Sciatic nerve (tissue), 2 donors: ENCODE measurements around the gene KRI1. TPM values are rescaled to one million over a fixed set of nuclear protein-coding genes. Genes with fewer than 3 reads are reported as not detected.
A peak's percentile ranks its signal among the peaks of the same experiment; 100 is the strongest.
"Not testable (repeated sequence)": the region's sequence is repeated elsewhere in the genome, so short reads cannot be mapped to it uniquely, and the experiment has no call there.

Experiments used
- ATAC-seq: fragments of 200-7000 bp; cut with Tn5 transposase; one replicate; pipeline ENCODE4 v1.9.1; 2020; ENCODE audit warnings: mild to moderate bottlenecking, moderate library complexity
- DNase-seq: peaks from one replicate; pipeline ENCODE4 v3.0.0-alpha.2; 2020; ENCODE audit warnings: low spot score
- intact Hi-C: fragments of 100-400 bp; cut with DNase I; formaldehyde crosslinking; loops from one replicate; pipeline ENCODE4 v1.14.2; 2022
- total RNA-seq: library from RNA; stranded (reverse); fragmentation: NEBNext Ultra II Directional; extraction: Animal tissue kit (Norgen Biotek cat#: 25700); gene quantifications from one replicate; pipeline ENCODE4 v1.2.1, GENCODE V29; 2021
- donor health status: DM: no; HTN: no; CAD: no.
- donor health status: DM: no; HTN: no; CAD: no.

Gene KRI1
- total RNA-seq, 1 donor from 2014 or later, result 25.0 TPM

GRCh38 chr19:10532457-10532856 lies 33.4 kb downstream of the KRI1 start:
- intact Hi-C loops, result no loop called here
- ATAC-seq, result no peak
- DNase-seq, result no peak

GRCh38 chr19:10526887-10527286 lies 38.9 kb downstream of the KRI1 start:
- ATAC-seq, intact Hi-C loops, DNase-seq: not testable (repeated sequence)

DNA sequence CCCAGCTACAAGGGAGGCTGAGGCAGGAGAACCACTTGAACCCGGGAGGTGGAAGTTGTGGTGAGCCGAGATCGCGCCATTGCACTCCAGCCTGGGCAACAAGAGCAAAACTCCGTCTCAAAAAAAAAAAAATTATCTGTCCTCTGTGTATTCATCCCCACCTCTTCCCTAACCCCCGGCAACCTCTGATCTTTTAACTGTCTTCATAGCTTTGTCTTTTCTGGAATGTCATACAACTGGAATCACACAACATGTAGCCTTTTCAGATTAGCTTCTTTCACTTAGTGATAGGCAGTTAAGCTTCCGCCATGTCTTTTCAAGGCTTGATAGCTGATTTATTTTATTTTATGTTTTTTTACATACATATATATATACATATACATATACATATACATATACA lies 40.2 kb downstream of the KRI1 start:
- no peak for DNase-seq
- intact Hi-C loops, result no loop called here
- no peak for ATAC-seq

- no peak for DNase-seq
- intact Hi-C loops, result no loop called here
- ATAC-seq, result no peak
Observed at GRCh38 chr19:10523135-10523636, 42.6 kb downstream of the KRI1 start.

GRCh38 chr19:10521461-10522171 lies 44.2 kb downstream of the KRI1 start:
- ATAC-seq (no peak), DNase-seq (no peak)
- intact Hi-C loops, result no loop called here

DNA sequence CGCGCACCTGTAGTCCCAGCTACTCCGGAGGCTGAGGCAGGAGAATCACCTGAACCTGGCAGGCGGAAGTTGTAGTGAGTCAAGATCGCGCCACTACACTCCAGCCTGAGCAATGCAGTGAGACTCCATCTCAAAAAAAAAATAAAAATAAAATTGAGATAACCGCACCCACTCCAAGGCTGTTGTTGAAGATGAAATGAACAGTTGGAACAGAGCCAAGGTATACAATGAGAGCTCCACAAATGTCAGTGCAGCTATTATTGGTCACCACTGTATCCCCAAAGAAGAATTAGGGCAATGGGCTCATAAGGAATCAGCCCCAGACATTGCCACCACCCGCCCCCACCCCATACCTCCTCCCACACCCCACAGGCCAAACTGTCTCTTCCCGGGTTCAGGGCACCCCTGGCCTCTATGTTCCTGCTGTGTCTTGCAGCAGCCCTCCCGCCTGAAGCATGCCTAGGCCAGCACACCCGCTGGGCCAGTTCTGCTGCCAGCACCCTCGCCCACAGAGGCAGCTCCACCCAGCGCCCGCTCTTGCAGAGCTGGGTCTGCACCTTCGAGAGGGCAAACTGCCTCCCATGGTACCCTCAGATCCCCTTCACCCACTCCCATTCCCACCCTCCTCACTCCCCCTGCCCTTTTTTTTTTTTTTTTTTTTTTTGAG lies 45.0 kb downstream of the KRI1 start:
- DNase-seq (no peak), ATAC-seq (no peak)
- intact Hi-C loops, result no loop called here

DNA sequence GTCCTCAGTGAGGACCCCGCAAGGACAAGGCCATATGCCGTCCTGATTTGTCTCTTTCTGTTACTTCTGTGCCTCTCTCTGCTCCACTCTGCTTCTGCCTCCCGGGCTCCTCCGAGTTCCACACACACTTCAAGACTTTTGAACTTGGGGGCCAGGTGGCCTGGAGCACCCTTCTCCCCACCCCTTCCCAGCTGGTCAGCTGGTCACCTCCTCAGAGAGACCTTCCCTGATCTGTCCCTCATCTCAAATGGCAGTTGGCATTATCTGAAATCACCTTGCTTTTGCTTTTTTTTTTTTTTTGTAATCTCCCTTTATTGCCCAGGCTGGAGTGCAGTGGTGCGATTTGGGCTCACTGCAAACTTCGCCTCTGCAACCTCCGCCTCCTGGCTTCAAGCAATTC lies 46.4 kb downstream of the KRI1 start:
- DNase-seq (no peak), ATAC-seq (no peak)
- intact Hi-C loops, result no loop called here

GRCh38 chr19:10518444-10519361 lies 47.1 kb downstream of the KRI1 start:
- ATAC-seq (peak; percentile 29), DNase-seq (no peak)
- intact Hi-C loops, result no loop called here

DNA sequence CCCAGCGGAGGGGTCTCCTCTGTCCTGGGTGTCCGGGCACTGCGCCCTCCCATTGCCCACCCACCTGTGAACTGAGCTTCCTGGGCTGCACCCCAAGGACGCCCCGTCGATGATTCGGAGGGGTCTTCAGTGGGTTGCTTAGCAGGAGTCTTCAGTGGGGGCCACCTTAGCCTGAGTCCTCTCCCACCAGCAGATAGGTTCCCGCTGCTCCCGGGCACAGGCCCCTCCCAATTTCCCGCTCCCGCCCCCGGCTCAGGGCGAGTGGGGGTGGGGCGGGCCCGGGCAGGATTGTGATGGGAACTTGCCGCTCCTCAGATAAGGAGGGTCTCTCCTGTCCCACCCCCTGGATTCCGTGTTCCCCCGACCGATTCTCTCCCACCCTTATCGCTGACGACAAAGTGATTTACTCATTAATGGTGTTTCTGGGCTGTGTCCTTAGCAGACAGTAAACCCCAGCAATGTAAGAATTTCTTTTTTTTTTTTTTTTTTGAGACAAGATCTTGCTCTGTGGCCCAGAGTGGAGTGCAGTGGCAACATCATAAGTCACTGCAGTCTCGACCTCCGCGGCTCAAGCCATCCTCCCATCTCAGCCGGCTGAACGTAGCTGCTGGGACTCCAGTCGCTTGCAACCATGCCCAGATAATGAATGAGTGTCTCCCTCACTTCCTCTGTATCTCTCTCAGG lies 47.9 kb downstream of the KRI1 start:
- peak; percentile 63 for ATAC-seq
- DNase-seq, result no peak
- intact Hi-C loops, result no loop called here

DNA sequence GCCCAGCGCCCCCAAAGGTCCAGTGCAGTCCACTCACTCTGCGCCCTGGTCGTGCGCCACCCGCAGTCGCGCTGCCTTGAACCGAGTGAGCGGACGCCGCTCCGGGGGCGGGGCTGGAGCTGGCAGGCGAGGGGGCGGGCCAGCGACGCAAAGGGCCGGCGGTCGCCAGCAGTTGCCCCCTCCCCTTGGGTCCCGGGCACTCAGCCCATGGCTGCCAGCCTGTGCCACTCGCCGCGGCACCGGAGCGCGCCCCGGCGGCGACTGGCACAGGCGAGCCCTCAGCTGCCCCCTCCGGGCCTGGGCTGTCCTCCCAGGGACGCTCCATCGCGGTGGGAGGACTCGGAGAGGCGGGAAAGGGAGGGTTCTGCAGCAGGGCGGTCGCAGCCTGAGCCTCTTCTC lies 48.5 kb downstream of the KRI1 start, which contains the start of gene S1PR5:
Gene S1PR5, minus strand, starts transcription at position 87 of the 399 bp plus-strand sequence. CDS start 2,436 bp downstream, outside the sequence.
- intact Hi-C loops, result no loop called here
- ATAC-seq (peak; percentile 30), DNase-seq (no peak)

DNA sequence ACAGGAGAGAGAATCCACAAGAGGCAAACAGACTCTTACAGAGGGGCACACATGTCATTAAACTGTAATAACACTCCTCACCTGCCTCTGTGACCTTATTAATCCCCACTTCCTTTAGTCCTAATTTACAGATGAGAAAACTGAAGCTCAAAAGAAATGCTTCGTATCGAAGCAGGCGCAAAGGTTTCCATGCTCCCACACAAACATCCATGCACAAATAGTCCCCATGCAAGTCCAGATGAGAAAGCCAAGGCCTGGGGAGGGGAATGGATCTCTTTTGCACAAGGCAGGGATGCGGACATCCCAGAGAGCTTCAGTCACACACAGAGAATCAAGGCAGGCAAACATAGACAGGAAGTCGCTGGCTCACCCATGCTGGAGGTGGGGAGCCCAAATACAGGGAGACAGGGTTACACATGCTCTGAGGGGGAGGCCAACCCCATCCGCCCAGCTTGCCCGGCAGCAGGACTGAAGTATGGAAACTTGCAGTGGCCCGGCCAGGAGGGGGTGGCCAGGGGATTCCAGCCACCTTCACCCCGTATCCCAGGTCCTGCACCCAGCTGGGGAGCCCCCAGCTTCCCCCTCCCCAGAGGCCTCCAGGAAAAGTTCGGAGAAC lies 49.0 kb downstream of the KRI1 start:
- ATAC-seq, result no peak
- intact Hi-C loops, result no loop called here
- DNase-seq, result no peak

DNA sequence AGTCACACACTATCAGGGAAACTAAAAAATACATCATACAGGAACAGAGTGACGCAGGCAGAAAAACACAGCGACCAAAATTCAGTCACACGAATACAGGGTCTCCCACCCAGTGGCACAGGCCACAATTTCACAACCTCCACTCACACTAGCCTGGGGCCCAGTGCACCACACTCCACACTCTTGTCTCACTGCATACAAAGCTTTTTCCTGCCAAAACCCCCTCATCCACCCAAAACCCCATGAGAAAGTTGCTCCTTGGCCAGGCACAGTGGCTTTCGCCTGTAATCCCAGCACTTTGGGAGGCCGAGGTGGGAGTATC lies 49.8 kb downstream of the KRI1 start:
- intact Hi-C loops, result no loop called here
- ATAC-seq (no peak), DNase-seq (no peak)

- ATAC-seq (no peak), DNase-seq (no peak)
- intact Hi-C loops, result no loop called here
Observed at GRCh38 chr19:10514211-10515145, 51.3 kb downstream of the KRI1 start.

DNA sequence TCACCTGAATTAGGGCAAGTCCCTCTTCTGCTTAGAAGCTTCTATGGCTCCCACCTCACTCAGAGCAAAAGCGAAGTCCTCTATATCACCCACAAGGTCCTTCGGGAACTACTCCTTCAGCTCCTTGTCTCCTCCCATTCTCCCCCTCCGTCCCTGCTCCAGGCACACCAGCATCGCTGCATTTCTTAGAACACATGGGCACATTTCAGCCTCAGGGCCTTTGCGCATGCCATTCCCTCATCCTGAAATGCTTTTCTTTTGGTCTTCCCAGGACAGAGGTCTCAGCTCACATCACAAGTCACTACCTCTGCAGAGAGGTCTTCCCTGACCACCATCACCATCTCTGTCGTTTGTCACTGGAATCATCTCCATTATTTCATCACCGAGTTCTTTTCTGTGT lies 52.6 kb downstream of the KRI1 start:
- ATAC-seq (no peak), DNase-seq (no peak)
- intact Hi-C loops, result no loop called here

DNA sequence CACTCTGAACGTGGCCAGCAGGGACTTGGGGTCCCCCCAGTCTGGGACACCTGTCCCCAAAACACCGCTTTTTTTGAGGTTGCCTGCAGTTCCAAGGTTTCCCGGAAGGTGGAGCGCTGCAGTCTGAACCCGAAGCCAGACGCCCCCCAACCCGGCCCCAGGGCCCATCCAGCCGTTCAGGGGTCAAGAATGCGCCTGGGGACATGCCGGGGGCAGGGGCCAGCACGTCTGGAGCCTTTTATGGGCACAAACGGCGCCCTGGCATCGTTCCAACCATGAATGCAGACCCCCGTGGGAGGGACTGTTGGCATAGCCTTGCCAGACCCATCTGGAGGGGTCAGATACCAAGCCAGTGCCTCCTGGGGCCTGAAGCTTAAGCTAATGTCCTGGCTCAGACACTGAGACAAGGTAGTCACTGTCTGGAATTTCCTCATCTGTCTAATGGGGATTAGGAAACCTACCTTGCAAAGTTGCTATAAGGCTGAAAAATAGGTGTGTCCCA lies 55.5 kb downstream of the KRI1 start:
- no peak for ATAC-seq
- intact Hi-C loops, result no loop called here
- no peak for DNase-seq

- intact Hi-C loops, result no loop called here
- DNase-seq (no peak), ATAC-seq (no peak)
Observed at GRCh38 chr19:10508707-10509106, 57.1 kb downstream of the KRI1 start.

DNA sequence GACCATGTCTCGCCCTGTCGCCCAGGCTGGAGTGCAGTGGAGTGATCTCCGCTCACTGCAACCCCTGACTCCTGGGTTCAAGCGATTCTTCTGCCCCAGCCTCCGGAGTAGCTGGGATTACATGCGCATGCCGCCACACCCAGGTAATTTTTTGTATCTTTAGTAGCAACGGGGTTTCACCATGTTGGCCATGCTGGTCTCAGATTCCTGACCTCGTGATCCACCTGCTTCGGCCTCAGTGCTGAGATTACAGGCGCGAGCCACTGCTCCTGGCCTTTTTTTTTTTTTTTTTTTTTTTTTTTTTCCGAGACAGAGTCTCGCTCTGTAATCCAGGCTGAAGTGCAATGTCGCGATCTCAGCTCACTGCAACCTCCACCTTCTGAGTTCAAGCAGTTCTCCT lies 57.8 kb downstream of the KRI1 start:
- intact Hi-C loops, result no loop called here
- DNase-seq, result no peak
- no peak for ATAC-seq
